DOHH2 (cell line): ENCODE data around the gene ZNF462.

Experiments
- CTCF ChIP-seq: fragments of 200-600 bp; sonication (generic); IDR thresholded peaks from one replicate; pipeline ENCODE4 v1.5.1; 2014; ENCODE audit warnings: antibody characterized with exemption, mild to moderate bottlenecking, low read depth, low read length; ENCODE audit not compliant: poor library complexity, severe bottlenecking
- EZH2phosphoT487 ChIP-seq: fragments of 200-600 bp; sonication (generic); IDR thresholded peaks from 2 replicates; pipeline ENCODE4 v1.6.1; 2017; ENCODE audit warnings: borderline replicate concordance, mild to moderate bottlenecking, antibody characterized with exemption, low read length, moderate library complexity, mixed read lengths

- TF ChIP-seq CTCF (no peak), EZH2phosphoT487 (no peak)
Observed at GRCh38 chr9:106891286-106891685, 28.3 kb downstream of the ZNF462 start.
